Uterus (tissue), 2 donors: ENCODE results near the gene TKT.

Source experiments
- POLR2A ChIP-seq, 2 donors: fragments of 450-650 bp; IDR thresholded peaks; one replicate each; pipeline ENCODE4 v1.6.1; 2016; ENCODE audit warnings: antibody characterized with exemption in 2 of 2, mild to moderate bottlenecking in 1 of 2, moderate library complexity in 1 of 2
- TF ChIP-seq, protein P1 (sequence below), 4 experiments: fragments of 200-600 bp in 2 of 4; fragments of 450-650 bp in 2 of 4; sonication (generic) in 2 of 4; IDR thresholded peaks; one replicate each; pipeline ENCODE4 v1.5.1; 2016 to 2019; ENCODE audit warnings: antibody characterized with exemption in 4 of 4, mild to moderate bottlenecking in 2 of 4, moderate library complexity in 1 of 4

GRCh38 chr3:53196575-53197407 lies 59.0 kb downstream of the TKT start:
- TF ChIP-seq, protein P1, sequence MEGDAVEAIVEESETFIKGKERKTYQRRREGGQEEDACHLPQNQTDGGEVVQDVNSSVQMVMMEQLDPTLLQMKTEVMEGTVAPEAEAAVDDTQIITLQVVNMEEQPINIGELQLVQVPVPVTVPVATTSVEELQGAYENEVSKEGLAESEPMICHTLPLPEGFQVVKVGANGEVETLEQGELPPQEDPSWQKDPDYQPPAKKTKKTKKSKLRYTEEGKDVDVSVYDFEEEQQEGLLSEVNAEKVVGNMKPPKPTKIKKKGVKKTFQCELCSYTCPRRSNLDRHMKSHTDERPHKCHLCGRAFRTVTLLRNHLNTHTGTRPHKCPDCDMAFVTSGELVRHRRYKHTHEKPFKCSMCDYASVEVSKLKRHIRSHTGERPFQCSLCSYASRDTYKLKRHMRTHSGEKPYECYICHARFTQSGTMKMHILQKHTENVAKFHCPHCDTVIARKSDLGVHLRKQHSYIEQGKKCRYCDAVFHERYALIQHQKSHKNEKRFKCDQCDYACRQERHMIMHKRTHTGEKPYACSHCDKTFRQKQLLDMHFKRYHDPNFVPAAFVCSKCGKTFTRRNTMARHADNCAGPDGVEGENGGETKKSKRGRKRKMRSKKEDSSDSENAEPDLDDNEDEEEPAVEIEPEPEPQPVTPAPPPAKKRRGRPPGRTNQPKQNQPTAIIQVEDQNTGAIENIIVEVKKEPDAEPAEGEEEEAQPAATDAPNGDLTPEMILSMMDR (IDR thresholded peaks at IDR 0.05): no peak
- TF ChIP-seq POLR2A (IDR thresholded peaks at IDR 0.05): no peak
